DND-41 (cell line): ENCODE data around the gene SPO11.

Experiments
- ATAC-seq: fragments of 200-7000 bp; cut with Tn5 transposase; 3 replicates; pipeline ENCODE4 v1.9.1; 2021; ENCODE audit warnings: low read depth; ENCODE audit not compliant: insufficient read depth
- DNase-seq: peaks from one replicate; pipeline ENCODE4 v3.0.0-alpha.2; 2020
- H2AFZ ChIP-seq: 2 replicates; pipeline ENCODE4 v1.6.0; 2012; ENCODE audit warnings: low read depth, low read length
- H3K27ac ChIP-seq: 2 replicates; pipeline ENCODE4 v1.5.1; 2012; ENCODE audit warnings: low read length, inconsistent platforms
- H3K27me3 ChIP-seq: fragments of 200-600 bp; sonication (generic); 2 replicates; pipeline ENCODE4 v1.6.0; 2012; ENCODE audit warnings: low read length, mild to moderate bottlenecking, inconsistent platforms; ENCODE audit not compliant: insufficient read depth, poor library complexity
- H3K36me3 ChIP-seq: 2 replicates; pipeline ENCODE4 v1.5.1; 2012; ENCODE audit warnings: low read length, inconsistent platforms; ENCODE audit not compliant: insufficient read depth
- H3K4me1 ChIP-seq: 2 replicates; pipeline ENCODE4 v1.5.1; 2012; ENCODE audit warnings: mild to moderate bottlenecking, low read length; ENCODE audit not compliant: insufficient read depth
- H3K4me2 ChIP-seq: 2 replicates; pipeline ENCODE4 v1.6.0; 2012; ENCODE audit warnings: mild to moderate bottlenecking, moderate library complexity, low read length, inconsistent platforms; ENCODE audit not compliant: insufficient read depth
- H3K4me3 ChIP-seq, 2 experiments: fragments of 200-600 bp in 1 of 2; shearing (Covaris generic) in 1 of 2; 2 replicates each; pipeline ENCODE4 v1.5.1; 2012 to 2016; ENCODE audit warnings: inconsistent platforms in 2 of 2, low read length in 2 of 2, mild to moderate bottlenecking in 2 of 2, low read depth in 1 of 2, moderate library complexity in 1 of 2
- H3K79me2 ChIP-seq: 2 replicates; pipeline ENCODE4 v1.6.0; 2012; ENCODE audit warnings: low read length, inconsistent platforms; ENCODE audit not compliant: insufficient read depth
- H3K9ac ChIP-seq: 2 replicates; pipeline ENCODE4 v1.6.0; 2012; ENCODE audit warnings: low read depth, mild to moderate bottlenecking, inconsistent platforms, low read length, moderate library complexity
- H3K9me3 ChIP-seq: 2 replicates; pipeline ENCODE4 v1.5.1; 2012; ENCODE audit warnings: low read length, moderate library complexity, mild to moderate bottlenecking, inconsistent platforms; ENCODE audit not compliant: insufficient read depth, severe bottlenecking
- H4K20me1 ChIP-seq: 2 replicates; pipeline ENCODE4 v1.6.0; 2012; ENCODE audit warnings: low read length; ENCODE audit not compliant: insufficient read depth
- CTCF ChIP-seq: IDR thresholded peaks from 2 replicates; pipeline ENCODE4 v1.5.1; 2012; ENCODE audit warnings: borderline replicate concordance, low read length, moderate library complexity, mild to moderate bottlenecking; ENCODE audit not compliant: poor library complexity, severe bottlenecking; ENCODE audit errors: extremely low read depth
- EZH2 ChIP-seq: IDR thresholded peaks from 3 replicates; pipeline ENCODE4 v1.6.1; 2012; ENCODE audit warnings: borderline replicate concordance, low read depth, mild to moderate bottlenecking, moderate library complexity, low read length, inconsistent platforms; ENCODE audit not compliant: severe bottlenecking

Gene SPO11

GRCh38 chr20:57290178-57290484 lies 39.5 kb upstream of the SPO11 start:
- no peaks in the 10 kb centered on the region for H3K4me1 ChIP-seq
- no peak for DNase-seq
- ATAC-seq: no peak
- H2AFZ ChIP-seq: no peak overlapping the region
- no peak overlapping the region for H3K4me3 ChIP-seq
- TF ChIP-seq CTCF (no peak), EZH2 (no peak)
- H3K79me2 ChIP-seq: no peaks in the 10 kb centered on the region
- H3K36me3 ChIP-seq: no peaks in the 10 kb centered on the region
- H3K27me3 ChIP-seq: peaks cover 45% of the 10 kb centered on the region
- no peak overlapping the region for H3K27ac ChIP-seq
- H3K4me2 ChIP-seq: no peak overlapping the region
- peaks cover 2% of the 10 kb centered on the region for H4K20me1 ChIP-seq
- no peak overlapping the region for H3K9ac ChIP-seq
- no peaks in the 10 kb centered on the region for H3K9me3 ChIP-seq

GRCh38 chr20:57291003-57291402 lies 38.6 kb upstream of the SPO11 start:
- no peak for ATAC-seq
- TF ChIP-seq CTCF (peak; percentile 18), EZH2 (no peak)
- no peaks in the 10 kb centered on the region for H3K79me2 ChIP-seq
- no peak overlapping the region for H3K27ac ChIP-seq
- H3K4me2 ChIP-seq: no peak overlapping the region
- peaks cover 45% of the 10 kb centered on the region for H3K27me3 ChIP-seq
- H4K20me1 ChIP-seq: peaks cover 2% of the 10 kb centered on the region
- no peak for DNase-seq
- H2AFZ ChIP-seq: no peak overlapping the region
- H3K36me3 ChIP-seq: no peaks in the 10 kb centered on the region
- H3K9ac ChIP-seq: no peak overlapping the region
- no peaks in the 10 kb centered on the region for H3K9me3 ChIP-seq
- no peak overlapping the region for H3K4me3 ChIP-seq
- H3K4me1 ChIP-seq: no peaks in the 10 kb centered on the region

GRCh38 chr20:57291694-57292093 lies 37.9 kb upstream of the SPO11 start:
- Histone ChIP-seq H3K27ac (no peak overlapping the region), H4K20me1 (peaks cover 2% of the 10 kb centered on the region), H3K27me3 (peaks cover 45% of the 10 kb centered on the region), H3K4me1 (no peaks in the 10 kb centered on the region), H3K79me2 (no peaks in the 10 kb centered on the region), H3K9me3 (no peaks in the 10 kb centered on the region), H3K36me3 (no peaks in the 10 kb centered on the region), H3K9ac (no peak overlapping the region), H3K4me2 (no peak overlapping the region), H3K4me3 (no peak overlapping the region), H2AFZ (no peak overlapping the region)
- DNase-seq (no peak), ATAC-seq (no peak)
- TF ChIP-seq EZH2 (no peak), CTCF (no peak)

GRCh38 chr20:57292611-57293010 lies 37.0 kb upstream of the SPO11 start:
- no peaks in the 10 kb centered on the region for H3K4me1 ChIP-seq

More at GRCh38 chr20:57292611-57293010, 37.0 kb upstream of the SPO11 start:
- H3K27me3 ChIP-seq: peaks cover 45% of the 10 kb centered on the region
- no peaks in the 10 kb centered on the region for H3K9me3 ChIP-seq
- H3K4me2 ChIP-seq: no peak overlapping the region
- no peak overlapping the region for H3K9ac ChIP-seq
- no peak overlapping the region for H2AFZ ChIP-seq
- H3K27ac ChIP-seq: no peak overlapping the region
- no peak for DNase-seq
- H3K36me3 ChIP-seq: no peaks in the 10 kb centered on the region
- TF ChIP-seq EZH2: no peak
- ATAC-seq: no peak
- no peaks in the 10 kb centered on the region for H3K79me2 ChIP-seq
- no peak overlapping the region for H3K4me3 ChIP-seq
- peaks cover 2% of the 10 kb centered on the region for H4K20me1 ChIP-seq
